Panc1 (cell line): Measurements from ENCODE around the gene NPM1.

ENCODE experiments used
- CTCF ChIP-seq: fragments of 450-650 bp; IDR thresholded peaks from 2 replicates; pipeline ENCODE4 v1.5.1; 2017; ENCODE audit warnings: mild to moderate bottlenecking
- POLR2AphosphoS5 ChIP-seq: IDR thresholded peaks from 2 replicates; pipeline ENCODE4 v1.6.1; 2012; ENCODE audit warnings: mild to moderate bottlenecking, low read depth, low read length, moderate library complexity
- REST ChIP-seq, 2 experiments: IDR thresholded peaks; 2 replicates each; pipeline ENCODE4 v1.6.1; 2011 to 2012; ENCODE audit warnings: low read depth in 2 of 2, control low read depth in 1 of 2, low read length in 1 of 2, mild to moderate bottlenecking in 1 of 2, moderate library complexity in 1 of 2; ENCODE audit not compliant: insufficient read depth in 1 of 2
- SIN3A ChIP-seq: IDR thresholded peaks from 2 replicates; pipeline ENCODE4 v1.6.1; 2012; ENCODE audit warnings: low read depth, mild to moderate bottlenecking, low read length, moderate library complexity, borderline replicate concordance; ENCODE audit not compliant: insufficient read depth
- TCF7L2 ChIP-seq: IDR thresholded peaks from 2 replicates; pipeline ENCODE4 v1.6.1; 2011; ENCODE audit warnings: mild to moderate bottlenecking, low read depth, low read length, inconsistent platforms

- TF ChIP-seq CTCF: no peak
- no peak for TF ChIP-seq SIN3A
- no peak for TF ChIP-seq POLR2AphosphoS5
- no peak for TF ChIP-seq REST (IDR thresholded peaks at IDR 0.05; ENCODE audit: insufficient read depth in 1 of 2, low read depth in 2 of 2, low read length in 1 of 2)
- TF ChIP-seq TCF7L2: no peak
Observed at GRCh38 chr5:171422495-171422894, 34.8 kb downstream of the NPM1 start.
